Ovary (tissue), 3 donors: ENCODE measurements around the gene RBBP9.

Experiments used
- CTCF ChIP-seq, 3 donors: fragments of 450-650 bp in 2 of 3; fragments of 200-600 bp in 1 of 3; IDR thresholded peaks; one replicate each; pipeline versions ENCODE4 v1.5.1 to v1.8.0; 2016 to 2022; ENCODE audit warnings: antibody characterized with exemption in 3 of 3, mild to moderate bottlenecking in 1 of 3
- POLR2A ChIP-seq: fragments of 450-650 bp; IDR thresholded peaks from one replicate; pipeline ENCODE4 v1.6.1; 2017; ENCODE audit warnings: antibody characterized with exemption, mild to moderate bottlenecking, moderate library complexity
- donor health status: DM: no; HTN: no; CAD: no.

- no peak for TF ChIP-seq CTCF (IDR thresholded peaks at IDR 0.05)
- no peak for TF ChIP-seq POLR2A
These were observed 60.2 kb downstream of the RBBP9 start for GRCh38 chr20:18436847-18437246.
